ENCODE measurements around the gene SLC13A2.

DNA sequence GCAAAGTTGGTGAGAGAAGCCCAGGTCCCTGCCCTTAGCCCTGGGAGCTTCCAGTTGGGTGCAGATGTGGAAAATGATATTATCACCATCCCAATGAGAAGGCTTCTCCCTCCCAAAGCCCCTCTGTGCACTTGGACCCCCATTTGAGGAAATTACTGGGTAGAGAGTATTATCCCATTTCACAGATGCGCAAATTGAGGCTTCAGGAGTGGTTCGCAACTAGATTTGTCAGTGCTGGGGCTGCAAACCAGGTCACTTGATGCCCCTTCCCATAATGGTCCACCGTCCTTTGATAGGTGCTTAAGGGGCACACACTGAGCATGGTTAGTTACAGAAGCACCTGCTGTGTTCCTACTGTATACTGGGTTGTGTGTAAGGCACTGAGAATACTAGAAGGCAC is 18.4 kb downstream of the SLC13A2 start:
- TF ChIP-seq CTCF (conservative IDR thresholded peaks at IDR 0.05 in 1 of 2, IDR thresholded peaks at IDR 0.05 in 1 of 2; ENCODE audit: extremely low read depth in 1 of 2, insufficient read depth in 1 of 2, low read depth in 1 of 2, low read length in 2 of 2) (no peak), EZH2 (IDR thresholded peaks at IDR 0.05; ENCODE audit: borderline replicate concordance, low read length) (no peak)
